B cell (primary cell): ENCODE results near the gene RNASEH1. TPM values are rescaled to one million over a fixed set of nuclear protein-coding genes. Genes with fewer than 3 reads are reported as not detected.

Source experiments
- ATAC-seq: fragments of 200-7000 bp; cut with Tn5 transposase; one replicate; pipeline ENCODE4 v1.10.0; 2021; ENCODE audit warnings: low read depth, mild to moderate bottlenecking, moderate number of reproducible peaks, moderate library complexity
- CTCF ChIA-PET: fragments of 350-600 bp; sonication (Branson Sonifier 250); formaldehyde crosslinking; loops from one replicate; lab custom pipeline; 2021; ENCODE audit warnings: antibody characterized with exemption, inconsistent platforms; lab: Charles Lee
- POLR2A ChIA-PET: fragments of 350-600 bp; sonication (Branson Sonifier 250); formaldehyde crosslinking; loops from one replicate; lab custom pipeline; 2021; ENCODE audit warnings: antibody characterized with exemption; lab: Charles Lee
- DNase-seq: peaks from one replicate; pipeline ENCODE4 v3.0.0; 2013
- H2AFZ ChIP-seq: 2 replicates; pipeline ENCODE4 v1.6.1; 2012; ENCODE audit warnings: mild to moderate bottlenecking, low read depth, low read length; ENCODE audit not compliant: insufficient read depth, poor library complexity, severe bottlenecking
- H3K27ac ChIP-seq, 2 donors: 1 replicate in 1 of 2; 2 replicates in 1 of 2; pipeline ENCODE4 v1.5.1; 2012 to 2013; ENCODE audit warnings: low read length in 2 of 2, mild to moderate bottlenecking in 2 of 2, moderate library complexity in 1 of 2
- H3K27me3 ChIP-seq, 4 experiments: fragments of 200-600 bp in 1 of 4; sonication (generic) in 1 of 4; replicated peaks in 1 of 4; 1 replicate in 2 of 4; 2 replicates in 2 of 4; pipeline versions ENCODE4 v1.6.1 to v1.7.0; 2013 to 2016; ENCODE audit warnings: low read length in 3 of 4, mild to moderate bottlenecking in 2 of 4, mixed read lengths in 1 of 4, moderate library complexity in 1 of 4; ENCODE audit not compliant: insufficient read depth in 4 of 4, control insufficient read depth in 3 of 4; ENCODE audit errors: control extremely low read depth in 1 of 4
- H3K36me3 ChIP-seq, 2 experiments: replicated peaks in 1 of 2; 1 replicate in 1 of 2; 2 replicates in 1 of 2; pipeline versions ENCODE4 v1.6.1 to v1.7.1; 2013; ENCODE audit warnings: low read length in 1 of 2; ENCODE audit not compliant: insufficient read depth in 2 of 2, control insufficient read depth in 1 of 2; ENCODE audit errors: control extremely low read depth in 1 of 2, extremely low read depth in 1 of 2
- H3K4me1 ChIP-seq, 2 donors: fragments of 200-600 bp in 1 of 2; sonication (generic) in 1 of 2; 1 replicate in 1 of 2; 2 replicates in 1 of 2; pipeline versions ENCODE4 v1.5.1 to v1.6.1; 2013 to 2017; ENCODE audit warnings: low read length in 2 of 2; ENCODE audit not compliant: control insufficient read depth in 2 of 2, insufficient read depth in 2 of 2
- H3K4me2 ChIP-seq: replicated peaks from 2 replicates; pipeline ENCODE3; 2012; ENCODE audit warnings: mild to moderate bottlenecking, low read depth, low read length; ENCODE audit not compliant: poor library complexity, severe bottlenecking
- H3K4me3 ChIP-seq, 5 experiments: fragments of 200-600 bp in 1 of 5; sonication (generic) in 1 of 5; 1 replicate in 3 of 5; 2 replicates in 2 of 5; pipeline versions ENCODE4 v1.5.1 to v1.7.0; 2011 to 2016; ENCODE audit warnings: low read length in 4 of 5, mild to moderate bottlenecking in 4 of 5, low read depth in 2 of 5, control low read depth in 1 of 5, moderate library complexity in 1 of 5; ENCODE audit not compliant: insufficient read depth in 1 of 5; ENCODE audit errors: control extremely low read depth in 1 of 5, extremely low read depth in 1 of 5
- H3K79me2 ChIP-seq: fragments of 200-600 bp; sonication (generic); one replicate; pipeline ENCODE4 v1.6.0; 2016; ENCODE audit warnings: low read length; ENCODE audit not compliant: control insufficient read depth, insufficient read depth
- H3K9ac ChIP-seq: fragments of 200-600 bp; sonication (generic); 2 replicates; pipeline ENCODE4 v1.6.1; 2017; ENCODE audit warnings: mild to moderate bottlenecking, low read length, moderate library complexity
- H3K9me3 ChIP-seq, 3 donors: one replicate each; pipeline versions ENCODE4 v1.6.1 to v1.7.1; 2013; ENCODE audit warnings: low read length in 2 of 3; ENCODE audit not compliant: control insufficient read depth in 2 of 3, insufficient read depth in 1 of 3; ENCODE audit errors: control extremely low read depth in 1 of 3
- H4K20me1 ChIP-seq: 2 replicates; pipeline ENCODE4 v1.6.0; 2012; ENCODE audit warnings: mild to moderate bottlenecking, low read length; ENCODE audit not compliant: insufficient read depth, control insufficient read depth, poor library complexity, severe bottlenecking
- H3K27ac Mint-ChIP-seq: one replicate; pipeline ENCODE4 v1.8.0; 2021; ENCODE audit warnings: mixed read lengths
- H3K27me3 Mint-ChIP-seq: one replicate; pipeline ENCODE4 v1.8.0; 2021; ENCODE audit warnings: mixed read lengths
- H3K4me1 Mint-ChIP-seq: one replicate; pipeline ENCODE4 v1.8.0; 2021; ENCODE audit warnings: mixed read lengths
- H3K4me3 Mint-ChIP-seq: one replicate; pipeline ENCODE4 v1.8.0; 2021; ENCODE audit warnings: mixed read lengths
- H3K9me3 Mint-ChIP-seq: one replicate; pipeline ENCODE4 v1.8.0; 2022; ENCODE audit warnings: mixed read lengths; ENCODE audit not compliant: insufficient read depth
- CTCF ChIP-seq: fragments of 200-600 bp; IDR thresholded peaks from one replicate; pipeline ENCODE4 v1.8.0; 2022; ENCODE audit warnings: antibody characterized with exemption, mild to moderate bottlenecking
- EZH2 ChIP-seq: IDR thresholded peaks from 2 replicates; pipeline ENCODE4 v1.6.1; 2012; ENCODE audit warnings: borderline replicate concordance, low read depth, mild to moderate bottlenecking, moderate library complexity, low read length; ENCODE audit not compliant: insufficient read depth, poor library complexity, severe bottlenecking
- WGBS: methylation state at CpG from one replicate; pipeline ENCODE4 v1.1.5; 2013; ENCODE audit warnings: missing lambda C conversion rate; ENCODE audit not compliant: insufficient coverage; 5-methylcytosine and 5-hydroxymethylcytosine counted together
- intact Hi-C: fragments of 100-400 bp; cut with micrococcal nuclease; formaldehyde crosslinking; loops from one replicate; pipeline ENCODE4 v1.10.0; 2022
- polyA plus RNA-seq: library from polyadenylated mRNA; depleted of rRNA; stranded (reverse); fragments of >200 nt; gene quantifications from 2 replicates; pipeline ENCODE4 v1.2.3, GENCODE V29; 2012
- total RNA-seq, 2 donors: library from RNA; stranded (reverse); fragments of 120-200 nt in 1 of 2; gene quantifications; 1 replicate in 1 of 2; 2 replicates in 1 of 2; pipeline versions ENCODE4 v1.2.3 to v1.2.4, GENCODE V29; 2013 to 2022

Gene RNASEH1
- total and polyA plus RNA-seq, 2 donors (not counting 1 experiment from before 2014, with no cell fraction given), result 7.2 to 25.1 TPM

GRCh38 chr2:3598912-3599854, 41.0 kb upstream of the RNASEH1 start:
- no peak overlapping the region for H3K27ac Mint-ChIP-seq

More at GRCh38 chr2:3598912-3599854, 41.0 kb upstream of the RNASEH1 start:
- no peak overlapping the region for H3K27ac ChIP-seq
- CTCF ChIA-PET, result no interaction called here
- H3K36me3 ChIP-seq, result no peaks in the 10 kb centered on the region
- peaks cover 0 to 2% (median 0%) of the 10 kb centered on the region in 3 donors for H3K9me3 ChIP-seq
- TF ChIP-seq CTCF (no peak), EZH2 (no peak)
- 97% methylated on average over 9 of the region's 22 CpGs for WGBS
- no peaks in the 10 kb centered on the region for H3K79me2 ChIP-seq
- DNase-seq (no peak), ATAC-seq (no peak)
- no peak overlapping the region for H3K9ac ChIP-seq
- no peaks in the 10 kb centered on the region for H3K4me1 ChIP-seq
- no peaks in the 10 kb centered on the region for H4K20me1 ChIP-seq
- H3K27me3 ChIP-seq, result no peaks in the 10 kb centered on the region
- no peak overlapping the region for H3K4me2 ChIP-seq
- POLR2A ChIA-PET, result no interaction called here
- H2AFZ ChIP-seq, result no peak overlapping the region
- H3K4me3 ChIP-seq, result no peak overlapping the region
- intact Hi-C loops, result no loop called here
- Mint-ChIP-seq H3K4me1 (no peaks in the 10 kb centered on the region), H3K27me3 (no peaks in the 10 kb centered on the region), H3K9me3 (no peaks in the 10 kb centered on the region), H3K4me3 (no peak overlapping the region)
